Activated naive CD4-positive, alpha-beta T cell (primary cell): ENCODE results near the gene GAL3ST2.

Source experiments
- DNase-seq, 4 experiments: peaks; one replicate each; lab custom pipeline; 2025; lab: John Stamatoyannopoulos, UW

GAL3ST2 gene

DNA sequence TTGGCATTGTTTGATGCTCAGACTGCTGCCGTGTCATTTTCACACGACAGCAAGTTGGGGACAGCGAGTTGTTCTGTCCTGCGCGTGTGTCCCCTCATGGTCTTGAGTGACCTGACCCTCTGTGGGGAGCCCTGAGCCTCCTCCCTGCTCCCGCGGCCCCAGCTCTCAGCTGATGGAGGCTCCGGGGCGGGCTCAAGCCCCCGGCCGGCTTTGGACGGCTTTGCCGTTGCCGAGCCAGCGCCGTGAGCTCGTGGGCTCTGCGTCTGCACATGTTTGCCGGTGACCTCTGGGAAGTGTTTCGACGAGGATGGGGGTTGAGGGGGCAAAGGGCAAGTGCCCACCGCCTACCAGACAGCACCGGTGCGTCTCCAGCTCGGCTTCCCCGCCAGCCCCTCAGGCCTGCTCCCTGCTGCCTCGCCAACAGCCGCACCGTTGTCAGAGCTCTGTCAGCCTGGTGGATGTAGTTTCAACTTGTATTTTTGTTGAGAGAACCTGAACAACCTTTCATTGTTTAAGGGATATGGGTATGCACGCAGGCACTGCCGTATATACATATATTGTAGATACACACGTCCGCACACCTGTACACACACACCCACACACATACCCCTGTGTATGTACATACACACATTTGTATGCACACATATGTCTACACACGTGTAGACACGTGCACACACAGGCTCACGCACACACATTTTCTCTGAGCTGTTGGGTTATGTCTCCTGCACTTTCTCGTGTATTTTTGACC, 68.4 kb downstream of the GAL3ST2 start:
- DNase-seq, result no peak

DNA sequence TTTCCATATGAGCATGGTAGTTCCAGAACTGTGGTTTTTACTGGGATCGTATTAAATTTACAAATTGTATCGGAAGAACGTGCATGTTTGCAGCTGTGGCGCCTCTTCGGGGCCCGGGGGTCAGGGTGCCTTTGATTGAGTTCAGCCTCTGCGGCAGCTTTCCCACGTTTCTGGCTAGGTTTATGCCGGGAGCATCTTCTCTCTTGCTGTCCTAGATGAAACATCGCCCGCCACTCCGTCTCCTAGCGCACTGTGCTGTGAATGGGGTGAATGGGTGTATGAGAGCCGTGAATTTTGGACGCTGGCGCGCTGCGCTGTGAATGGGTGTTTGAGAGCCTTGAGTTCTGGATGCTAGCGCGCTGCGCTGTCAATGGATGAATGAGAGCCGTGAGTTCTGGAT, 69.8 kb downstream of the GAL3ST2 start:
- no peak for DNase-seq

DNA sequence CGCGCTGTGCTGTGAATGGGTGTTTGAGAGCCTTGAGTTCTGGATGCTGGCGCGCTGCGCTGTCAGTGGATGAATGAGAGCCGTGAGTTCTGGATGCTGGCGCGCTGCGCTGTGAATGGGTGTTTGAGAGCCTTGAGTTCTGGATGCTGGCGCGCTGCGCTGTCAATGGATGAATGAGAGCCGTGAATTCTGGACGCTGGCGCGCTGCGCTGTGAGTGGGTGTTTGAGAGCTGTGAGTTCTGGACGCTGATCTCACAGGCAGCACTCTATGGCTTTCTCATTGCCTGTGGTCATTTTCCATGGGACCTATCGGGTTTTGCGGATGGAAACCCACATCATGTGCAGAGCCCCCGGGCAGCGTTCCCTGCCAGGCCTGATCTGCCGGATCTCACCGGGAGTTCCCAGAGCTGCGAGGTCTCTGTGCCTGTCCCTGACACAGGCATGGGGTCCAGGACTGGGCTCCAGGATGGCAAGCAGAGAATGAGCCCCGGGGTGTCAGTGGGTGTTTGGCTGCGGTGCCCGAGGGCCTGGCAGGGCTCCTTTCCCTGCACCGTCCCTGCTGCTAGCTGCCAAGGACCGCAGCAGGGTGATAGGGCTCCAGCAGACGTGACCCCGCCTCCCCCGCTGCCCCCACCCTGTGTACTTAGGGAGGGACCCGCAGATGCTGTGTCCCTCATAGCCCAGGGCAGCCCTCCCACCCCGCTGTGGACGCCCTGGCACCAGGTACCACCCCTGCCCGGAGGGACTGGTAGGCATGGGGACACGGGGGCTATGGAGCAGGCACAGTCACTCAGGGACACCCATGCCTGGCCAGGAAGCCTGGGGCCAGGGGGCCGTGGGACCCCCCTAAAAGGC, 72.4 kb downstream of the GAL3ST2 start:
- DNase-seq, result no peak

DNA sequence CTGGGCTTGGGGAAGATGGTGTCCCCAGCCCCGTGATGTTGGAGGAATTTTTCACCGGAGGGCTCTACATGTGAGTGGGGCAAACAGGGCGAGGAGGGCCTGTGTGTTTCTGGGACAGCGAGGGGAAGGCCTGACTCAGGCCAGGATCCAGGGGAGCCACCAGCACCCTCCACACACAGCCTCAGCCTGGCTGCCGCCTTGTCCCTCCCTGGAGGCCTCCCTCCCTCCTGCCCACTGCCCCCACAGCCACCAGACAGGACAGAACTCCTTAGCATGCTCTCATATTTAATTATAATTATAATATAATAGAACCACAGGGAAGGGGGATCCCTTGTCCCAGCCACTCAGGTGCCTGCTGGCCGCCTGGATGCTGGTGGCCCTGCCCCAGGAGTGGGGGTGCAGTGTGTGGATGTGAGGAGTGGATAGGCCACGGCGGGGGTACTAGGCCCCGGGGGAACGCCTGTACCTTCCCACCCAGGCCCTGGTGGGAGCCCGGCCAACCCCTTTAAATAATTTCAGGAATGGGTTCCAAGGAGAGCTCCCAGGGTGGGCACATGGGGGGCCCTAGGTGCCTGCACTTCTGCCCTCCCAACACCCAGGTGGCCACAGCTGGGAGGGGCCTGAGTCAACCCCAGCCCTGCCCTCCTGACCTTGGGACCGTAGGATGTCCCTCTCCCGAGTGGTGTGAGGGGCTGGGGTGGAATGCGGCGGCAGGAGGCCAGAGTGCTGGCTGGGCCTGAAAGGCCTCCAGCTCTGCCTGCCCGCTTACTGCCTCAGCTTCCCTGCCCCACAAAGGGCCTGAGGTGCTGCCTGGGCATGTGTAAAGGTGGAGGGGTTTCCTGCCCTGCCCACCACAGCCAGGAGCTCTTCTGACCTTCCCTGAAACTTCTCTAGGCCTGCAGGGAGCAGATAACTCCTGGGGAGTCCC, 73.3 kb downstream of the GAL3ST2 start:
- DNase-seq, result no peak

DNA sequence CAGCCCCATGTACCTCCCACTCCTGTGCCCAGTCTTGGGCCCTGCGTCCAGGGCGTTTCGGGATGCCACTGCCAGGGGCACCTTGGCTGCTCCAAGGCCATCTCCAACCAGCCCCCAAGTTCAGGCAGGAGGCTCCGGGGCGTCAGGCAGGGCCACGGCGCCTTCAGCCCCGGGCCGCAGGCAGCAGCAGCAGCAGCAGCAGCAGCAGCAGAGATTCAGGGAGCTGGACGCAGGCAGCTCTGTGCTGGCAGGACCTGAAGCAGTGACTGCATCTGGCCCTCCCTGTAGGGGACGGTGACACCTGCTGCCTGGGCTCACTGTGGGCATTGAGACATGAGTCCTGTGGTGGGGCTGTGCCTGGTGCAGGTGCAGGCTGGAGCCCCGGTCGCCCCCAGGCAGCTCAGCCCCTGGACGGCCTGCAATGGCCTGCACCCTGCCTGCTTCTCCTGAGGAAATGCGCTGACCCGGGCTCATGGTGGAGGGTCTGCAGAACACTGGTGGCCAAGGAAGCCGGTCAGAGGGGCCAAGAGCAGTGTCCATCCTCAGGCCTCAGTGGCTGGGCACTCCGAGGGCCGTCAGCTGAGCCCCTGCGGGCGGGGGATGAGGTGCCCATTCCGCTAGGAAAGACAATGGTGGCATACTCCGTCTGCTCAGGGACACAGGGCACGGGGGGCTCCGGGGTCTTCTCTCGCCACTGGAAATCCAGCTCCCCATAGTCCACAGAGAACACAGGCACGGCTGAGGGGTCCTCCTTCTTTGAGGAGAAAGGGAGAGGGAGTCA, 74.1 kb downstream of the GAL3ST2 start:
- no peak for DNase-seq

DNA sequence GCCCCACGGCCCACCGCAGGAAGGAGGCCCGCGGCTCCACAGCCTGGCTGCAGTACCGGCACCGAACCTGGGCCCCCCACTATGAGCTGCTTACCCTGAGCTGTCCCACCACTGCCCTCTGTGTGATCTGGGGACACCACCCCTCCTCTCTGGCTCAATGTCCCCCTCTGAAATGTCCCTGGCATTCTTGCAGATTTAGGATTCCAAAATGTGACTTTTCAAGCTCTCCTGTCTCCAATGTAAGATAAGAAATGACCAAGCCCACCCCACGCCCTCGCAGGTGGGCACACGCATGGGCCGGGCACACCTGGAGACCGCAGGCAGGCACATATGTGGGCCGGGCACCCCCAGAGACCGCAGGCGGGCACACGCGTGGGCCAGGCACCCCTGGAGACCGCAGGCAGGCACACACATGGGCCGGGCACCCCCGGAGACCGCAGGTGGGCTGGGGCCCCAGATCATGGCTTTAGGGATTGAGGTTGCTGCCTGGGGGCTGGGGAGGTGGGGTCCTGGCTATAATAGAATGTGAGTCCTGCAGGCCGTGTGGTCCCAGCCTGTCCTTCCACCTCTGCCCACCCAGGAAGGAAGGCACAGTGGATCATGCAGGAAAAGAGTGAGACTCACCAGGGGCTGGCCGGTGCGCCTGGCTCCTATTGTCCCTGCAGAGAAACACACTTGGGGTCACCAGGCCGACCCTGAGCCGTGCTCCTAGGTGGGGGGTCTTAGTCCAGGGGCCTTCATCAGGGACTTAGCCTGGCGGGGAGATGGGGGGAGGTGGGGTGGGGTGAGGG, 74.9 kb downstream of the GAL3ST2 start:
- DNase-seq, result no peak

DNA sequence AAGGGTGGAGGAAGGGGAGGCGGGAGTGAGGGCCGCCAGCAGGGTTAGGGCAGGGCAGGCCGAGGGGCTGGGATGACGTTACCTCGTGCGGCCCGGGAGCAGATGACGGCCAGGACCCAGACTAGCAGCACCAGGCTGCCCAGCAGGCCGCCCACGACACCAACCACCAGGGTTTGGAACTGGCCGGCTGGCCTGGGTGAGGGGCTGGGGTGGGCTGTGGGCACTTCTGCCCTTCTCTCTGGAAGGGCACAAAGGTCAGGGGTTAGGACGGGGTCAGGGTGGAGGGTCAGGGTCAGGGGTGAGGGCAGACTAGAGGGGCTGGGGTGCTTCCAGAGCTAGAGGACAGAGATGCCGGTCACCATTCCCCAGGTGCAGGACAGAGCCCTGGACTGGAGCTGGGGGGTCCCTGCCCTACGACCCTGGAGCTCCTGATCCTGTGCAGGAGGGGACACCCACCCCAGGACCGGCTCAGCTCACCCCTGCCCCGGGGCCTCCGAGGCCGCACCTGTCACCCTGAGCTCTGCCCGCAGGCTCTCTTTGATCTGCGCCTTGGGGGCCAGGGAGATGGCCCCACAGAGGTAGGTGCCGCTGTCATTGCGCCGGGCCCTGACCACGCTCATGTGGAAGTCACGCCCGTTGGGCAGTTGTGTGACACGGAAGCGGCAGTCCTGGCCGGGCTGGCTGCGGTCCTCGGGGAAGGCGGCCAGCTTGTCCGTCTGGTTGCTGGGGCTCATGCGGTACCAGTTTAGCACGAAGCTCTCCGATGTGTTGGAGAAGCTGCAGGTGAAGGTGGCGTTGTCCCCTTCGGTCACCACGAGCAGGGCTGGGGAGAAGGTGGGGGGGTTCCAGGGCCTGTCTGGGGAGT, 75.7 kb downstream of the GAL3ST2 start:
- no peak for DNase-seq

DNA sequence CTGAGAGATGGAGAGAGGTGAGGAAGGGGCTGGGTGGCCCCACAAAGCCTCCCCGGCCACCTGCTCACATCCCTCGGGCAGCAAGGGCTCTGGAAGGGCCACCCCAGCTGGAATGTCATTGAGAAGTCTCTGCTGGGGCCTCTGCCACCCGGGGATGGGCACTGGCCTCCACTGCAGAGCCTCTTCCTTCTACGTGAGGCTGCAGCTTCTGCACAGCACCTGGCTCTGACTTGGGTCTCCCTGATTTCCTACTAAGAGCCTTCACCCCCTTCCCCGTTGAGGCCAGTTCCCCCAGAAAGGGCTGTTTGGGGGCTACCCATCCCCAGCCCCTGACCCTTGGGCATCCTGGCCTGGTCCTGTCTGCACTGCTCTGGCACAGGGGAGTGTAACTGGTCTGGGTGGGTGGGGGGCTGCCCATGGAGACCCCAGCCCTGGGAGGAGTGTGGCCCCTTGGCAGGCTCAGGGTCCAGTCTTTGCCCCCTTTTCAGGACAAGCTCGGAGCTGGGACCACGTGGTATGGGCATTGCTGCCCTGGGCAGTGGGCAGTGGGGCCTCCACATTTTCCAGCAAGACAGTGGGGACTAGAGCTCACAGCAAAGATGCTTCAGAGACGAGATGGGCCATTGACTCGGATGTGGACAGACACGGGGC, 76.5 kb downstream of the GAL3ST2 start:
- DNase-seq, result no peak
